Astrocyte (in vitro differentiated cells and primary cell): Measurements from ENCODE around the gene VEGFA.

Source experiments
- EZH2 ChIP-seq: IDR thresholded peaks from 2 replicates; pipeline ENCODE4 v1.6.1; 2012; ENCODE audit warnings: mild to moderate bottlenecking, low read length, inconsistent platforms; ENCODE audit not compliant: insufficient read depth
- TF ChIP-seq, protein P1 (sequence below): IDR thresholded peaks from 2 replicates; pipeline ENCODE4 v1.5.1; 2011; ENCODE audit warnings: low read depth, mild to moderate bottlenecking, inconsistent platforms, low read length, moderate library complexity; ENCODE audit not compliant: insufficient read depth

DNA sequence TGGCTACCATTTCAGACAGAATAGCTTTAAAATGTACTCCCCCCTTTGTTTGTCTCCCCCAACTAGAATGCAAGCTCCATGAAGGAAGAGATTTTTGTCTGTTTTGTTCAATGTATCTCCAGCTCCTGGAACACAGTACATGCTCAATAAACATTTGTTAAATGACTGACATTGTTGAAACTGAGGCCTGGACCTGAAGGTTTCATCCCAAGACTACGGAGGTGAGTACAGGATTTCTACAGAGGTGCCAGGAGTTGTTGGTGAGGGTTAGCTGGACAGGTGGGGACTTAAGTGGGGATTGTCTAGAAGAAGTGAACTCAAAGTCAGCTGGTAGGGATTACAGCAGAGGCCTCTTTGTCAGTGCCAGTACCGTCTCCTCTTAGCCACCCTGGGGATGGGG, 19.4 kb downstream of the VEGFA start:
- TF ChIP-seq, protein P1, sequence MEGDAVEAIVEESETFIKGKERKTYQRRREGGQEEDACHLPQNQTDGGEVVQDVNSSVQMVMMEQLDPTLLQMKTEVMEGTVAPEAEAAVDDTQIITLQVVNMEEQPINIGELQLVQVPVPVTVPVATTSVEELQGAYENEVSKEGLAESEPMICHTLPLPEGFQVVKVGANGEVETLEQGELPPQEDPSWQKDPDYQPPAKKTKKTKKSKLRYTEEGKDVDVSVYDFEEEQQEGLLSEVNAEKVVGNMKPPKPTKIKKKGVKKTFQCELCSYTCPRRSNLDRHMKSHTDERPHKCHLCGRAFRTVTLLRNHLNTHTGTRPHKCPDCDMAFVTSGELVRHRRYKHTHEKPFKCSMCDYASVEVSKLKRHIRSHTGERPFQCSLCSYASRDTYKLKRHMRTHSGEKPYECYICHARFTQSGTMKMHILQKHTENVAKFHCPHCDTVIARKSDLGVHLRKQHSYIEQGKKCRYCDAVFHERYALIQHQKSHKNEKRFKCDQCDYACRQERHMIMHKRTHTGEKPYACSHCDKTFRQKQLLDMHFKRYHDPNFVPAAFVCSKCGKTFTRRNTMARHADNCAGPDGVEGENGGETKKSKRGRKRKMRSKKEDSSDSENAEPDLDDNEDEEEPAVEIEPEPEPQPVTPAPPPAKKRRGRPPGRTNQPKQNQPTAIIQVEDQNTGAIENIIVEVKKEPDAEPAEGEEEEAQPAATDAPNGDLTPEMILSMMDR, result no peak
- TF ChIP-seq EZH2, result no peak
